Measurements from ENCODE around the gene NDUFA11. TPM values are rescaled to one million over a fixed set of nuclear protein-coding genes. Genes with fewer than 3 reads are reported as not detected.

NDUFA11 gene
- polyA plus RNA-seq, 3 donors = 188 to 552 (median 396) TPM

DNA sequence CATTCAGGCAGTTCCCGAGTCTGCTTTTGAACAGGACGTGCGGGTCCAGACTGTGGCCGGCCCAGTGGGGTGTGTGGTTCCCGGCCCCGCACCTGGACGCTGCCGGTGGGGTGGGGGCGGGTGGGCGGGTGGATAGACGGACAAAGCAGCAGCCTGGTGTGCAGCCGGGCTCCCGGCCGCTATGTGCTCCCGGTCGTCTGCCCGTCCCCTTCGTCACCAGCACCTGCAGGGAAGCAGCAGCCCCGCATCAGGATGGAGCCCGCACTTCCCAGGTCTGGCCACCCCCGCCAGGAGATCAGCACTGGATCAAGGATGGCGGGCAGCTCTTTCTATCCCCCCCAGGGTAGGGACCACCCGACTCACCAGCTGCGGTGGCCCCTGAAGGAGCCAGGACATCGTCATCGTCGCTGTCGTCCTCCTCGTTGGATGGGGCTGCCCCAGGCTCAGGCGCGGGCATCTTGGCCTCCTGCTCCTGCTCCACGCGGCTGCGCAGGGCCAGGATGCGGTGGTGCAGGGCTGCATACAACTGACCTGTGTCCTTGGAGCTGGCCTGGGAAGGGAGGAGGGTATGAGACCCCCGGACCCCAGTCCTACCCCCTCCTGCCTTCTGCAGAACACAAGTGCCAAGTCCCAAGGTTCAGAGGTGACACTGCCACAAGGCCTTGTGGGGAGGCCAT lies 14.0 kb upstream of the NDUFA11 start:
- Mint-ChIP-seq H3K27me3 (ENCODE audit: low read depth in 3 of 3) (peaks cover 0 to 2% (median 0%) of the 10 kb centered on the region in 3 donors), H3K27ac (no peak overlapping the region), H3K4me1 (no peaks in the 10 kb centered on the region), H3K4me3 (no peak overlapping the region), H3K9me3 (no peaks in the 10 kb centered on the region), H3K36me3 (peaks cover 56 to 74% of the 10 kb centered on the region in 2 donors)
- H2AFZ ChIP-seq (ENCODE audit: insufficient read depth, low read depth, low read length, poor library complexity, severe bottlenecking) = no peak overlapping the region
- H3K4me2 ChIP-seq (replicated peaks; ENCODE audit: extremely low read depth, low read length, poor library complexity, severe bottlenecking) = no peak overlapping the region
- H3K36me3 ChIP-seq (replicated peaks in 1 of 2; ENCODE audit: control insufficient read depth in 1 of 2, insufficient read depth in 2 of 2, low read length in 2 of 2) = peaks cover 72 to 77% of the 10 kb centered on the region in 2 donors
- intact Hi-C loops (cut with micrococcal nuclease) = no loop called here
- DNase-seq = no peak
- H3K27me3 ChIP-seq (ENCODE audit: control insufficient read depth in 2 of 2, insufficient read depth in 2 of 2, low read length in 2 of 2) = no peaks in the 10 kb centered on the region
- H3K4me1 ChIP-seq (ENCODE audit: control insufficient read depth in 1 of 2, insufficient read depth in 2 of 2, low read length in 2 of 2) = no peaks in the 10 kb centered on the region
- H3K4me3 ChIP-seq (replicated peaks in 1 of 3; ENCODE audit: low read depth in 2 of 3, low read length in 3 of 3) = no peak overlapping the region
- no peaks in the 10 kb centered on the region for H3K9me3 ChIP-seq (replicated peaks in 1 of 2; ENCODE audit: control insufficient read depth in 1 of 2, insufficient read depth in 1 of 2, low read length in 2 of 2)
- H4K20me1 ChIP-seq (ENCODE audit: insufficient read depth, low read length) = no peaks in the 10 kb centered on the region
- no peak overlapping the region for H3K27ac ChIP-seq (ENCODE audit: low read depth in 1 of 2, low read length in 2 of 2)
- 96% methylated on average over 35 of the region's 36 CpGs for WGBS (ENCODE audit: insufficient coverage)
- no peak for TF ChIP-seq CTCF (IDR thresholded peaks at IDR 0.05)
- H3K9ac ChIP-seq (ENCODE audit: insufficient read depth, low read length, poor library complexity, severe bottlenecking) = no peak overlapping the region
- no peaks in the 10 kb centered on the region for H3K79me2 ChIP-seq (ENCODE audit: insufficient read depth, low read length)

GRCh38 chr19:5916181-5916708 lies 12.7 kb upstream of the NDUFA11 start:
- Histone ChIP-seq H3K36me3 (replicated peaks in 1 of 2; ENCODE audit: control insufficient read depth in 1 of 2, insufficient read depth in 2 of 2, low read length in 2 of 2) (peaks cover 59 to 64% of the 10 kb centered on the region in 2 donors), H3K9me3 (replicated peaks in 1 of 2; ENCODE audit: control insufficient read depth in 1 of 2, insufficient read depth in 1 of 2, low read length in 2 of 2) (no peaks in the 10 kb centered on the region), H4K20me1 (ENCODE audit: insufficient read depth, low read length) (no peaks in the 10 kb centered on the region), H3K9ac (ENCODE audit: insufficient read depth, low read length, poor library complexity, severe bottlenecking) (no peak overlapping the region), H3K79me2 (ENCODE audit: insufficient read depth, low read length) (no peaks in the 10 kb centered on the region), H2AFZ (ENCODE audit: insufficient read depth, low read depth, low read length, poor library complexity, severe bottlenecking) (no peak overlapping the region), H3K4me1 (ENCODE audit: control insufficient read depth in 1 of 2, insufficient read depth in 2 of 2, low read length in 2 of 2) (no peaks in the 10 kb centered on the region), H3K4me3 (replicated peaks in 1 of 3; ENCODE audit: low read depth in 2 of 3, low read length in 3 of 3) (no peak overlapping the region), H3K4me2 (replicated peaks; ENCODE audit: extremely low read depth, low read length, poor library complexity, severe bottlenecking) (no peak overlapping the region), H3K27me3 (ENCODE audit: control insufficient read depth in 2 of 2, insufficient read depth in 2 of 2, low read length in 2 of 2) (no peaks in the 10 kb centered on the region), H3K27ac (ENCODE audit: low read depth in 1 of 2, low read length in 2 of 2) (no peak overlapping the region)
- no peak for DNase-seq
- intact Hi-C loops (cut with micrococcal nuclease) = no loop called here
- Mint-ChIP-seq H3K4me1 (no peaks in the 10 kb centered on the region), H3K36me3 (peaks cover 43 to 61% of the 10 kb centered on the region in 2 donors), H3K4me3 (no peak overlapping the region), H3K9me3 (no peaks in the 10 kb centered on the region), H3K27me3 (ENCODE audit: low read depth in 3 of 3) (peaks cover 0 to 2% (median 0%) of the 10 kb centered on the region in 3 donors), H3K27ac (no peak overlapping the region)
- TF ChIP-seq CTCF (IDR thresholded peaks at IDR 0.05) = no peak
- WGBS (ENCODE audit: insufficient coverage) = 94% methylated on average over 14 of the region's 14 CpGs
